Breast epithelium (tissue), 3 donors: Measurements from ENCODE around the gene ANKRD39.

Source experiments
- CTCF ChIP-seq, 3 donors: fragments of 450-650 bp; IDR thresholded peaks; one replicate each; pipeline ENCODE4 v1.5.1; 2016 to 2017; ENCODE audit warnings: antibody characterized with exemption in 3 of 3, mild to moderate bottlenecking in 3 of 3, moderate library complexity in 3 of 3
- POLR2A ChIP-seq: fragments of 450-650 bp; IDR thresholded peaks from one replicate; pipeline ENCODE4 v1.6.1; 2016; ENCODE audit warnings: antibody characterized with exemption, mild to moderate bottlenecking, moderate library complexity
- POLR2AphosphoS5 ChIP-seq, 3 donors: sonication (generic); formaldehyde crosslinking; IDR thresholded peaks; one replicate each; pipeline ENCODE4 v1.6.1; 2017; ENCODE audit warnings: antibody characterized with exemption in 3 of 3

DNA sequence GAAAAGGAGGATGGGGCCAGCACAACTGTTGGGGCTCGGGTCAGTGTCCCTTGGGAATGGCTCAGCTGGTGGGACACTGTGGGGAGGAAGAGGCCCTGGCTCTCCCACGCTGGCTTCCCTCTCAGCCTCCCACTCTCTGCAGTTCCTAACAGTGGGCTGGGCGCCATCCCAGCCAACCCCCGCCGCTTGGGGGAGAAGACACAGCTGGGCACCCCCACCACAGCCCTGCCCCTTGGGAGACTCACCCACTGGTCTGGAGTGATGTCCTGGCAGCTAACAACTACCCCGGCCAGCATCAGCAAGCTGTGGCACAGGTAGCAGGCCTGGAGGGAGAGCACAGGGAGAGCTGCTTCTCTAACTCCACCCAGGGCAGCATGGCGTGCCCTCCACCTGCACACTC lies 20.4 kb upstream of the ANKRD39 start:
- TF ChIP-seq CTCF (IDR thresholded peaks at IDR 0.05) (no peak), POLR2A (no peak), POLR2AphosphoS5 (IDR thresholded peaks at IDR 0.05) (no peak)
